ENCODE measurements around the gene OTUD1. TPM values are rescaled to one million over a fixed set of nuclear protein-coding genes. Genes with fewer than 3 reads are reported as not detected.
A peak's percentile ranks its signal among the peaks of the same experiment; 100 is the strongest.
"Not testable (repeated sequence)": the region's sequence is repeated elsewhere in the genome, so short reads cannot be mapped to it uniquely, and the experiment has no call there.

Gene OTUD1, protein sequence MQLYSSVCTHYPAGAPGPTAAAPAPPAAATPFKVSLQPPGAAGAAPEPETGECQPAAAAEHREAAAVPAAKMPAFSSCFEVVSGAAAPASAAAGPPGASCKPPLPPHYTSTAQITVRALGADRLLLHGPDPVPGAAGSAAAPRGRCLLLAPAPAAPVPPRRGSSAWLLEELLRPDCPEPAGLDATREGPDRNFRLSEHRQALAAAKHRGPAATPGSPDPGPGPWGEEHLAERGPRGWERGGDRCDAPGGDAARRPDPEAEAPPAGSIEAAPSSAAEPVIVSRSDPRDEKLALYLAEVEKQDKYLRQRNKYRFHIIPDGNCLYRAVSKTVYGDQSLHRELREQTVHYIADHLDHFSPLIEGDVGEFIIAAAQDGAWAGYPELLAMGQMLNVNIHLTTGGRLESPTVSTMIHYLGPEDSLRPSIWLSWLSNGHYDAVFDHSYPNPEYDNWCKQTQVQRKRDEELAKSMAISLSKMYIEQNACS
- total RNA-seq (2014; rRNA removed; shearing (Covaris generic)): 1.1 and 1.5 TPM in 2 replicates

DNA sequence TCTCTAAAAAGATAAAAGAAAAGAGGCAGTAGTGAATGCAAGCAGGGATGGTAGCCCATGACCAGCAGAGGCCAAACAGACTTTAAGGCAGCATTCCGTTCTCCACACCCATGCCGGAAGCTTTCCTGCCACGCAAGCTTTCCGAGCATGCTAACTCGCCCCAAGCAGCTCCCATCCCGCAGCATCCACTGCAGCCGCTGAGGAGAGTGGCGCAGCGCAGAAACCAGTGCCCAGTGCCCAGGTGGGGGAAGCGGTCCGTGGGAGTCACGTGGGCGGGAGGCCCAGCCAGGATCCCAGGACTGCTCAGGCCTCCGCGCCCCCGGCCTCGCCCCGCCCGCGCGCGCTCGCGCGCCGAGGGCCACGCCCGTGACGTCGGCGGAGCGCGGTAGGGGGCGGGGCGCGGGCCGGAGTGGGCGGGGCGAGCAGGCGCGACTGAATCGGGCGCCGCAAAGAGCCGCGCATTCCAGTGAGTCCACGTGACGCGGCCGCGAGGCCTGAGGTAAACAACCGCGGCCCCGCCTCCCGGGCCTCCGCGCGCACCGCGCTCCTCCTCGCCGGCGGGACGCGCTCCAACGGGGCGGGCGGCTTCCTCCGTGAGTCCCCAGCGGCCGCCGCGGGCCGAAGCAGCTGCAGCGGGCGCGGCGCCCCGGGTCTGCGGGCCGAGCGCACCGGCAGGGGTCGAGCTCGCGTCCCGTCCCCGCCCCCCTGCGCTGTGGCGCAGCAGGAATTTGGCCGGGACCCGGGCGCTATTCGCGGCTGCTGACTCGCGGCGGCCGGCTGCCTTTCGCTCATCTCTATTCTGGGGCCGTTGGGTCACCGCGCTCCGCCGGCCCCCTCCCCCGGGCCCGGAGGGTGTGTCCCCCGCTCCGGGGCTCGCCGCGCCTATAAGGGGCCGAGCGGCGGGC lies at the start of gene OTUD1:
Gene OTUD1 (plus strand): TSS at position 529 of the 905 bp plus-strand sequence. CDS start 383 bp downstream, outside the sequence.
- peak; percentile 90 for DNase-seq (ENCODE audit: low read depth)

DNA sequence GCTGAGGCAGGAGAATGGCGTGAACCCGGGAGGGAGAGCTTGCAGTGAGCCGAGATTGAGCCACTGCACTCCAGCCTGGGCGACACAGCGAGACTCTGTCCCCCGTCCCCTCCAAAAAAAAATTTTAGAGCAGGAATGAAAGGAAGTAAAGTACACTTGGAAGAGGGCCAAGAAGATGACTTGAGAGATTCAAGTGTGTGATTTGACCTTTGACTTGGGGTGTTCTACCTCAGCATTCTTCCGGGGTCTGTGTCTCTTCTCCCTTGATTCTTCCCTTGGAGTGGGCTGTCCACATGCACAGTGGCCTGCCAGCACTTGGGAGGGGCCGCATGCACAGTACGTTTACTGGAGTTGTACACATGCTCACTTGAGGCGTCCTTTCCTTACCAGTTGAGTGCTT lies 48.5 kb upstream of the OTUD1 start:
- not testable (repeated sequence) for DNase-seq (ENCODE audit: low read depth)

DNA sequence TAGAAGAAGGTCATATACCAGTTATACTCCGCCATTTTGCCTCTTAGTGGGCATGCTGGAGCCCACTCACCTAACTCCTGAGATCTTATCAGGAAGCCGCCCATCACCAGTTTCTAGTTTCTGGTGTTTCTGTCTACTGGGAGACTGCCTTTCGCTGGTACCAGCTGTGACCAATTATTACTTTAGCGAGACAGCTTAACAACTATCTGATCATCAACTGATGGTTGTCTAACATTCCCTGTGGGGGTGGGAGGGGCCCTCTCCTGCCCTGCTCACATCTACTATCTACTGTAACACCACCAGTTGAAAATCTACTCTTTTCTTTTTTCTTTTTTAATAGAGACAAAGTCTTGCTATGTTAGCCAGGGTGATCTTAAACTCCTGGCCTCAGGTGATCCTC lies 48.1 kb upstream of the OTUD1 start:
- DNase-seq (ENCODE audit: low read depth): no peak

DNA sequence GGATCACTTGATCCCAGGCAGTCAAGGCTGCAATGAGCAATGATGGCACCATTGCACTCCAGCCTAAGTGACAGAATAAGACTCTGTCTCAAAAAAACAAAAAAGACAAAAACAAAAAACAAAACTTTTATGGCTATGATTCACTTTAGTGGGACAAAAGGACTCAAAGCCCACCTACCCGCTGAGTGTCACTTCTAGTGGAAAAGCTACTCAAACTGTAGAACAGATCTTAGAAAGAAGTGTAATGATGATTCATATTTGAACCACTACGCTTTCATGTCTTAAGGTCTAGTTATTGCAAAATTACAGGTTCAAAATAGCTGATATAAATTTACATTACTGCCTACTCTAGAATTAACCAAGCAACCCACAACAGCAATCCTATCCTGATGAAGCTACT lies 47.1 kb upstream of the OTUD1 start:
- no peak for DNase-seq (ENCODE audit: low read depth)

DNA sequence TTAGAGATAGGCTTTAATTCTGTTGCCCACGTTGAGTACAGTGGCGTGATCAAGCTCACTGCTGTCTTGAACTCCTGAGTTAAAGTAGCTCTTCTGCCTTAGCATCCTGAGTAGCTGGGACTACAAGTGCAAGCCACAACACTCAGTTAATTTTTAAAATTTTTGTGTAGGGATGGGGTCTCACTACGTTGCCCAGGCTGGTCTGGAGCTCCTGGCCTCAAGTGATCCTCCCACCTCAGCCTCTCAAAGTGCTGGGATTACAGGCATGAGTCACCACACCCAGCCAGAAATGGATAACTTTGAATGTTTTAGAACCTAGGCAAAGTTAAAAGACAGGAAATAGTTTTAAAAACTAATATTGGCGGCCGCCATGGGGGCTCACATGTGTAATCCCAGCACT lies 43.9 kb upstream of the OTUD1 start:
- DNase-seq (ENCODE audit: low read depth): no peak

DNA sequence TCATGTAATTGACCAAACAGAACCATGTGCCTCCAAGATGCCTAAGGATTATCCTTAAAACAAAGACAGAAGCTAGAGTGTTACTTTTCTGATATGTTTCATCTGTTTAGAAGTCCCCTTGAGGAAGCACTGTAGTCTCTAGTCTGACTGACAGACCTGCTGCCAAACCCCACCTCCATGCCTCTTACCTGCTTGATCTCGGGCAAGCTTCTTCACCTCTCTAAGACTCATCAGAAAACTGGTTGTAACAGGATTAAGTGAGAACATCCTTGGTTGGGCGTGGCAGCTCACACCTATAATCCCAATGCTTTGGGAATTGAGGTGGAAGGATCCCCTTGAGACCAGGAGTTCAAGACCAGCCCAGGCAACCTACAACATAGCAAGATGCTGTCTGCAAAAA lies 42.2 kb upstream of the OTUD1 start:
- DNase-seq (ENCODE audit: low read depth): no peak

DNA sequence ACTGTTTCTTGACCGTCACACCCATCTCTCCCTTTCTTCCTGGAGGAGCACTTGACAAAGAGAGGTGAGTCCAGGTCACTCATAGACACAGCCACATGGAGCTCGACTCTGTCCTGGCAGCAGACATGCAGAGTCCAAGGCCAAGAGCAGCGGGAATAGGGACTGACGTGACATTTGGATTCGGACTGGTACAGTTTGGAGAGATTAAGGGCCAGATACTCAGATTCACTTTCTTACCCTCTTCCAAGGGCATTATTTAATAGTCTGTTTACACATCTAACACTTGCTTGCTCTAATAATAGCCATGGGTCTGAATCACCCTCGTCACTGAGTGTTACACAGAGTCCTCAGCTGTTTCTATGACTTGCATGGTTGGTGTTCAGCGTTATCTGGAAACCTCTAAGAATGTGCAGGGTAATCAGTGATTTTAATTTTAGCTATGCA lies 39.2 kb upstream of the OTUD1 start:
- DNase-seq (ENCODE audit: low read depth): peak; percentile 22

DNA sequence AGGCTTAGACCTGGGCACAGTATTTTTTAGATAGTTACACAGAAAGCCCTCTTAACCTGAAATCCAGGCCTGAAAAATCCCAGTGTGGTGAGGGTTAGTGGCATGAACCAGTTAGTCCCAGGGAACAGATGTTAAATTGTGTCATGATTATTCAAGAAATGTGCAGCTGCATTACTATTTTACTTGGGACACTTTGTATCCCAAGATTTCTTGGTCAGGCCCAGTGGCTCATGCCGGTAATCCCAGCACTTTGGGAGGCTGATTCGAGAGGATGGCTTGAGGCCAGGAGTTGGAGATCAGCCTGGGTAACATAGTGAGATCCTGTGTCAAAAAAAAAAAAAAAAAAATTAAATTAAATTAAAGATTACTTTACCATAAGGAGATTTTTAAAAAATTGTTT lies 36.0 kb upstream of the OTUD1 start:
- no peak for DNase-seq (ENCODE audit: low read depth)

DNA sequence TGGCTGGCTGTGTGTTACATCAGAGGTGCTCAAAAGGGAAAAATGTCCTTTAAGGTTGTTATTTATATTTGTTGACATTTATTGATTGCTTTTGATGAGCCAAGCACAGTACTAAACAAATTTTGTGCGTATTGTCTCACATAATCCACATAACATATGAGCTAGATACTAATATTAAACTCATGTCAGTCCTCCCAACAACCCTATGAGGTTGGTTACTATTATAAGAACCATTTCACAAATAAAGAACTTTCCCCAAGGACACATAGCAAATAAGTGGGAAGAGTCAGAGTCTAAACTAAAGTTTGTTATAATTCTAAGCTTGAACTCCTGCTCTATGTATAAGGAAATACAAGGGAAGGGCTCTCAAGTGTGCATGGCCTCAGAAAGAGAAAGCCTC lies 35.6 kb upstream of the OTUD1 start:
- DNase-seq (ENCODE audit: low read depth): no peak

DNA sequence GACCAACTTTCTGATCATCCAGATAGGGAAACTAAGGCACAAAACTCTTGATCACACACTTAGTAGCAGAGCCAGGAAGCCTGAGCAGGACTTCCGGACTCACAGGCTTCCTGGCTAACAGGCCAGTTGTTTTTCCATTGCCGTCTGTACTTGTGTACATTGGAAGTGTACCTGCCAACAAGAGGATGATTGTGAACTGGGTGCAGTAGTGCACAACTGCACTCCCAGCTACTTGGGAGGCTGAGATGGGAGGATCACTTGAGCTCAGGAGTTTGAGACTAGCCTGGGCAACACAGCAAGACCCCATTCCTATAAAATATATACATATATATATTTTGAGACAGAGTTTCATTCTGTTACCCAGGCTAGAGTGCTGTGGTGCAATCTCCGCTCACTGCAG lies 35.2 kb upstream of the OTUD1 start:
- no peak for DNase-seq (ENCODE audit: low read depth)

DNA sequence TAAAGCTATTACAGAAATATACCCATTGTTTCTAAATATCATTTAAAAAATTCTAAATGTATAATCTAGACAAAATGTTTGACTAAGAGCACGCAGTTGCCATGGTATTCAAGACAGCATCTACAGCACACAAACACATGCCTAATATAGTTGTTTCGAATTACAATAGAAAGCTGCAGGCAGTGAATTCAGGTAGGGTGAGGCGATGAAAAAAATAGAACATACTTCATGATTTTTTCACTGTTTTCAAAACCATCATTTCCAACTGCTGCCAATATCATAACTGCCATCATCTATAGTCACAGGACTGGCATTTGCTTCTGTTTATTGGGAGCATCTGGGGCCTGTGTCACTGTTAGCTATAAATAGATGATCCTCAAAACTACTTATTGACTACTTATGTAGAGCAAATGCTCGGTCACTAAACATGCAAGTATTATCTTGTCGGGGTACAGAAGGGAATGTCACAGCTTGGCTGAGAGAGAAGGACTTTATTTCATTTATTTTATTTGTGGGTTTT lies 34.4 kb upstream of the OTUD1 start:
- DNase-seq (ENCODE audit: low read depth): no peak

DNA sequence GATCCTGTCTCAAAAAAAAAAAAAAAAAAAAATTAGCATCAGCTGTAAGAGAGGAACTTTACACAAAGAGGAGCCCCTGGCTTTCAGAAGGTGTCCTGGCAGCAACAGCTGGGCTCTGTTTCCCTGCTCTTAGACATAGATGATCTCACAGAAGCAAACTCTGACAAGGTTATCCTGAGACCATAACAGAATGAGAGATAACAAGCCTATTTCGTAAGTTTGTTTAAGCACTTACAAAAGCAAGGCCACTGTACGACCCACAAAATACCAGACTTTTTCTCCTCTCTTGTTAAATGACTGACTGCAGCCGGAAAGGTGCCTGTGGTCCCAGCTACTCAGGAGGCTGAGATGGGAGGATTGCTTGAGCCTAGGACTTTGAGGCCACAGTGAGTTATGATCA lies 33.3 kb upstream of the OTUD1 start:
- DNase-seq (ENCODE audit: low read depth): no peak

DNA sequence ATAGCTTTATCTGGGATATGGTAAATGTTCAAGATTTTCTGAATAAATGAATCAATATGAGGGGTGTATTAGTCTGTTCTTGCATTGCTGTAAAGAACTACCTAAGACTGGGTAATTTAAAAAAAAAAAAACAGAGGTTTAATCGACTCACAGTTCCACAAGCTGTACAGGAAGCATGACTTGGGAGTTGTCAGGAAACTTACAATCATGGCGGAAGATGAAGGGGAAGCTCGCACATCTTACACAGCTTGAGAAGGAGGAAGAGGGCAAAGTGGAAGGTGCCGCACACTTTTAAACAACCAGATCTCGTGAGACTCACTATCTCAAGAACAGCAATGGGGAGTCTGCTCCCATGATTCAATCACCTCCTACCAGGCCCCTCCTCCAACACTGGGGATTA lies 32.5 kb upstream of the OTUD1 start:
- DNase-seq (ENCODE audit: low read depth): no peak

DNA sequence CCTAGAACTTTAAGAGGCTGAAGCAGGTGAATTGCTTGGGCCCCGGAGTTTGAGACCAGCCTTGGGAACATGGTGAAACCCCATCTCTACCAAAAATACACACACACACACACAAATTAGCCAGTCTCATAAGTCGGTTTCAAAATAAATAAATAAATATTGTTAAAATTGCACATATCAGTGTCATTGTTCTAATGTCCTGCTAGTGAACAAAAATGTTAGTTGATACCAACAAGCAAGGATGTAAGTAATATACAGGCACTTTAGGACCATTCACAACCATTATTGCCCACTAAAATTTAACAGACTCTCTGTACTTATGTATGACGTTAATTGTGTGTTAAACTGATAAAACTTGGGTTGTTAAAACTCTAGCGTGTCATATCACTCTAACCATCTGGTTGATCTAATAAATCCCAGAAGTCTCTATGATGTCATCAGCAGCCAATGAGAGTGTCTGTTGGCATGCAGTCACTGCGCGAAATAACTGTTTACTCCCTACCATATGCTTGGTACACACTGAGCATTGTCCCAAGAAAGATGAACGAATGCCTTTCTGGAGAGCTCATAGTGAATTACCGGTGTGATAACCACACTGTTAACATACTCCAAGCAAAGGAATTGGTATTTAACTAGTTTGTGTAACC lies 30.4 kb upstream of the OTUD1 start:
- DNase-seq (ENCODE audit: low read depth): peak; percentile 2

DNA sequence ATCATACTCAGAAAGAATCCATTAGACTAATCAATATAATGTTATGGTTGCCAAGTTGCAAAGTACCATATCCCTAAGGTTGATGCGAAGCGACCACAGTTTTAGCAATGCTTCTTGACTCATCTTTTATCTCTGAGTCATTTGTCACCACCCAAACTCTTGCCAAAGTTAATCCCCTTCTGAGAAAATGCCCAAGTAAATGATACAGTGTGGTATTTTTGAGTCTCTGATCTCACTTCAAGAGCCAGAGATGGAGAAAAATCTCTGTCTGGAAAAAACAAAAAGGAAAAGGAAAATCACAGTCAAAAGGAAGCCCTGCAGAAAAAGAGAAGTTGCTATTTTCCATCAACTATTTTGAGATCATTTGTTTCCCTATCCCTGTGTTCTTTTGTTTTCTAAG lies 26.7 kb upstream of the OTUD1 start:
- DNase-seq (ENCODE audit: low read depth): peak; percentile 66

DNA sequence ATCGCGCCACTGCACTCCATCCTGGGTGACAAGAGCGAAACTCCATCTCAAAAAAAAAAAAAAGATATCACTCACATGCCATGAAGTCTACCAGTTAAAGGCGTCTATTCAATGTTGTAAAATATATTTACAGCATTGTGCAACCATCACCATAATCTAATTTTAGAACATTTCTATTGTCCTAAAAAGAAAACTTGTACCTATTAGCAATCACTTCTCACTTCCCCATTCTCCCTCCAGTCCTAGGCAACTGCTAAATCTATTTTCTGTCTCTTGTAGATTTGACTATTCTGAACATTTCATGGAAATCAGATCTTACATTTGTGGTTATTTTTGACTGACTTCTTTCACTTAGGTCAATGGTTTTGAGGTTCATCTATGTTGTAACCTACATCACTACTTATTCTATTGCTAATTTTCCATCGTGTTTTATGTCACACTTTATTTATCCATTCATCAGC lies 25.2 kb upstream of the OTUD1 start:
- no peak for DNase-seq (ENCODE audit: low read depth)

DNA sequence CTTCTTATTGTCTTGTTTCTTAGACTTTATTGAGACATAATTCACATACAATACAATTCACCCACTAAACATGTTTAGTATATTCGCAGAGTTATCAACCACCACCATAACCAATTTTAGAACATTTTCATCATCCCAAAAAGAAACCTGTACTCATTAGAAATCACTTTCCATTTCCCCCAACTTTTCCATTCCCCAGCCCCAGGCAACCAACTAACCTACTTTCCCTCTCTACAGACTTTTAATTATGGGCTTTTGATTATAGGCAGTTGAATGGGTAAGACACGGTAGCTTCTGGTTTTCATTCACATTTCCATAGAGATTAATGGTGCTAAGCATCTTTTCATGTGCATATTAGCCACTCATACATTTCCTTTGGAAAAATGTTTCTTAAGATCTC lies 24.2 kb upstream of the OTUD1 start:
- no peak for DNase-seq (ENCODE audit: low read depth)

DNA sequence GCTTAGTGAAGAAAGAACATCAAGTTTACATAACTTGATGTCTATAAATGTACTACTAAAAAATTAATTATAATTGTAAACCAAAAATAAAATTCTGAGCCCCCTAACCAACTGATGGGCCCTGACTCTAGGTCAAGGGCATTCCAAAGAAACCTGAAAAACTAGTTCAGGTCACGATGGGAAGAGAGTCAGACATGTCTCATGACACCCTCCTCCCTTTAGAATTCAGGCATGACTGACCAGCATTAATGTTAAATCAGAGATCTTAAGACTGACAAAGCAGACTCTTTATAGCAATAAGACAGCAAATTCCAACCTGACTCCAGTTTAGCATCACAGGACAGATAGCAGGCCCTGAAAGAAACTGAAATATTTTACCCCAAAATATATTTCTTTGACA lies 21.6 kb upstream of the OTUD1 start:
- DNase-seq (ENCODE audit: low read depth): no peak

DNA sequence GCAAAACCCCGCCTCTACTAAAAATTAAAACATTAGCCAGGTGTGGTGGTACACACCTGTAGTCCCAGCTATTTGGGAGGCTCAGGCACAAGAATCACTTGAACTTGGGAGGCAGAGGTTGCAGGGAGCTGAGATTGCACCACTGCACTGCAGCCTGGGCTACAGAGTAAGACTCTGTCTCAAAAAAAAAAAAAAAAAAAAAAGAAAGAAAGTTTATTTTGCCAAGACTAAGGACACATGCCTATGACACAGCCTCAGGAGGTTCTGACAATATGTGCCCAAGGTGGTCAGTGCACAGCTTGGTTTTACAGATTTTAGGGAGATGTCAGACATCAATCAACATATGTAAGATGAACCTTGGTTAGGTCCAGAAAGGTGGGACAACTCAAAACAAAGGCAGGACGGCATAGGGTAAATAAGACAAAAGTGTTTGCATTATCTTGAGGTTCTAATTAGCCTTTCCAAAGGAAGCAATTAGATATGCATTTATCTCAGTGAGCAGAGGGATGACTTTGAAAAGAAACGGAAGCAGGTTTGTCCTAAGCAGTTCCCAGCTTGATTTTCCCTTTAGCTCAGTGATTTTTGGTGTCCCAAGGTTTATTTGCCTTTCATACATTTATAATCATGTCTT lies 20.7 kb upstream of the OTUD1 start:
- DNase-seq (ENCODE audit: low read depth): no peak

DNA sequence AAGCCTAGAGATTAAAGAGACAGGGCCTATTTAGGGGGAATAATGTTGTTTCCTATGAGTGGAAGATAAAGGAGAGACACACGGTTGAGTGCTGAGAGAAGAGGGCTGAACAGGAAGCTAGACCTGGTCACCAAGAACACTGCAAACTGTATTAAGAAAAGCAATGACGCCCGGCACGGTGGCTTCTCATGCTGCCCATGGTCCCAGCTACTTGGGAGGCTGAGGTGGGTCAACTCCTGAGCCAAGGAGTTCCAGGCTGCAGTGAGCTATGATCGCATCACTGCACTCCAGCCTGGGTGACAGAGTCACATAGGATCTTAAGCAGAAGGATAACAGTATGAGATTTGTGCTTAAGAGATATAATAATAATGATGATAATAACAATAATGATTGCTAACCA lies 19.7 kb upstream of the OTUD1 start:
- no peak for DNase-seq (ENCODE audit: low read depth)

DNA sequence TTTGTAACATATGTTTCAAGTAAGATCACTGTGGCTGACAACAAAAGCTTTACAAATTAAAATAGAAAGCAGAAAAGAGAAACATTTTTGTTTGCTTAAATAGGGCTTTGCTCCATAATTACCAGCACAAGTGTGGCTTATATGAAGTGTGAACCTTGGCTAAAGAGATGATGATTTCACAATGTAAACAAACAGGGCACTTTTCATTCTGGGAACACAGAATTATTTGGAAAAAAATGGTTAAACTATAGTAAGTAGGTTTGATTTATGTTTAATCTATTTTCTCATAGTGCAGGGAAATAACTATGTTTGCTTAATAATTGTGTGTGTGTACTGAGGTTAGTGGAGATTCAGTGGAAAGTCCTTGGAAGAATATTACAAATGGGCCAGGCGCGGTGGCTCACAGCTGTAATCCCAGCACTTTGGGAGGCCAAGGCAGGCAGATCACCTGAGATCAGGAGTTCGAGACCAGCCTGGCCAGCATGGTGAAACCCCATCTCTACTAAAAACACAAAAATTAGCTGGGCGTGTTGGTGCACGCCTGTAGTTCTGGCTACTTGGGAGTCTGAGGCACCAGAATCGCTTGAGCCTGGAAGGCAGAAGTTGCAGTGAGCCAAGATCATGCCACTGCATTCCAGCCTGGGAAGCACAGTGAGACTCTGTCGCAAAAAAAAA lies 19.1 kb upstream of the OTUD1 start:
- no peak for DNase-seq (ENCODE audit: low read depth)

Data from Daoy (cell line).